Stimulated activated CD4-positive, alpha-beta T cell treated with anti-CD3 and anti-CD28 coated beads, Interleukin-1b, Interleukin-23, amount 100 ng/mL, for 24 hours (primary cell): ENCODE data around the gene AQP5.

Experiments
- DNase-seq, 4 experiments: peaks; one replicate each; pipeline ENCODE4 v3.0.0-alpha.2; 2020; ENCODE audit warnings: low read depth in 4 of 4, low spot score in 1 of 4

The AQP5 gene

DNA sequence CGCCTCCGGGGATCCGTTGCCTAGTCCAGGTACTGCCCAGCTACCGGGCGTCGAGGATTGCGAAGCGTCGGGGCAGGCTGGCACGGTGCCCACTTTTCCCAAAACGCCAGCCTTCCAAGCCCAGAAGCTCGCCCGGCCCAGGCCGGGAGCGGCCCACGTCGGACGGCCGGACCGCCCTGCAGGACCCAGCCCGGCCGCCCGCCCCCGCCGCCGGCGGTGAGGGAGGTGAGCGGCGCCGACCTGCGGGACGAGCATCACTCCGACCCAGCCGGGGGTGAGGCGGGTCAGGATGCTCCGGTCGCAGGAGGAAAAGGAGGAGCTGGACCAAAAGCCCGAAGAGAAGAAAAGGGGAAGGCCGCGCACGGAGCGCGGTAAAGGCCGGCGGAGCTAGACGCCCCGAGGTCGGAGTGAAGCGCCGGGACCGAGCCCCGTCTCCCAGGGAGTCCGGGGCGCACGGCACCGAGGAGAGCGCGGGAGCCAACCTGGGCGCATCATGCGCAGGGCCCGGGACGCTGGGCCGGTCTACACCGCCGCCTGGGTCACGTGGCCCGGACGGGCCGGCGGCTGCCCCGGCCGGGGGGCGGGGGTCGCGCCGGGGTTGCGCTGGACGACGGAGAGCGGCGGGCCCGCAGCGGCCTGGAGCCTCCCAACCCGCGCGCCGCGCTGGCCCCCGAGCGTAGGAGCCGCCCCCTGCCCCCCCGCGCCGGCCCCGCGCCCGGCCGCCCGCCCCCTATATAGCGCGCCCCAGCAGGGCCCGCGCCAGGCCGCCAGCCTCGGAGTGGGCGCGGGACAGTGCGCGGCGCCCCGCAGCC lies at the start of gene AQP5:
Gene AQP5, plus strand, starts transcription at position 762 of the 812 bp plus-strand sequence. CDS start 146 bp downstream, outside the sequence.
- no peak for DNase-seq

- no peak for DNase-seq
These were observed 49.1 kb upstream of the AQP5 start for GRCh38 chr12:49912345-49913255.

DNA sequence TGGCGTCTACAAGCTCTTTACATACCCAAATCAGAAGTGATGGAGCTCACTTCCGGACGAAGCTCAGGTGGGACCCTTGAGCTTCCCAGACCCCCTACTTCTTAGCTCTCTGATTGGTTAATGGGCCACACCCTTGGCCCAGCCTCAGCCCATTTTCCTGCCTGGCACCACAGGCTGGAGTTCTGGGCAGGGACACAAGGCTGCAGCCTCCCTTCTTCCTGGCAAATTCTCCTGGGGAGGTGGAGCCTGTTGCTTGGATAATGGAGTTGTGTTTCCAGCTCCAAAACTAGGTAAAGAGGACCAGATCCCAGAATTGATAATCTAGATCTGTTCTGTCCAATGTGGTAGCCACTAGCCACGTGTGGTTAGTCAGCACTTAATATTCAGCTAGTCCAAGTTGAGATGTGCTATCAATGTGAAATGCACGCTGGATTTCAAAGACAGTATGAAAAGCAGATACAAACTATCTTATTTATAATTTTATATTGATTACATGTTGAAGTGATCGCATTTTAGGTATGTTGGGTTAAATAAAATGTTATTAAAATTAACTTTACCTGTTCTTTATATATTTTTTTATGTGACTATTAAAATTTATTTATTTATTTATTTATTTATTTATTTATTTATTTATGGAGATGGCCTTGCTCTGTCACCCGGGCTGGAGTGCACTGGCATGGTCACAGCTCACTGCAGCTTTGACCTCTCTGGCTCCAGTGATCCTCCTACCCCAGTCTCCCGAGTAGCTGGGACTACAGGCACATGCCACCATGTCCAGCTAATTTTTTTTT lies 45.3 kb upstream of the AQP5 start:
- DNase-seq, result no peak

GRCh38 chr12:49917166-49917787 lies 44.4 kb upstream of the AQP5 start:
- DNase-seq, result no peak

GRCh38 chr12:49917788-49918173 lies 43.9 kb upstream of the AQP5 start:
- no peak for DNase-seq

GRCh38 chr12:49920241-49920914 lies 41.3 kb upstream of the AQP5 start:
- DNase-seq, result no peak

- DNase-seq, result no peak
These were observed 40.8 kb upstream of the AQP5 start for GRCh38 chr12:49920915-49921286.

GRCh38 chr12:49921299-49921698 lies 40.4 kb upstream of the AQP5 start:
- no peak for DNase-seq

- DNase-seq, result no peak
These were observed 39.7 kb upstream of the AQP5 start for GRCh38 chr12:49921936-49922335.

- no peak for DNase-seq
These were observed 39.2 kb upstream of the AQP5 start for GRCh38 chr12:49922349-49923034.

DNA sequence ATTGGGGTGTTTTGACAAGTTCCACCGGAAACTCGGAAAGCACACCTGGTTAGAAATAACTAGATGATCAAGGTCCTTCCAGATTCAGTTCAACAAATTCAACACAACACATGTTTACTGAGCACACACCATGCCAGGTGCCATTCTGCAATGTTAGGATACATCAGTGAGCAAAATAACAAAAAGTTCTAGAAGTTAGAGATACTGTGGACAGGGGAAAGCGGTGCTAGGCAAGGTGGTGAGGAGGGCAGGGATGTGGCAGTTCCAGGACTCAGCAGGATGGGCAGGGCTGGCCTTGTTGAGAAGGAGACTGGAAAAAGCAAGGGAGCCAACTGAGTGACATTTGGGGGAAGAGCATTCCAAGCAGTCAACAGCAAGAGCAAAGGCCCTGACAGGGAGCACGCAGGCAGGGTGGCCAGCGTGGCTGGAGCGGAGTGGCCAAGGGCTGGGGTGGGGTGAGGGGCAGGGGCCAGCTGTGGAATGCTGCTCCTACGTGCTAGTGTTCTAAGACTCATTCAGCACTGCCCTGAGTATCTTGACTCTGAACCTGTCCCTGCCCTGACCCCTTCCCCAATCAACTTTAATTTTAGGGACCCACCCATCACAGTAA lies 38.5 kb upstream of the AQP5 start:
- DNase-seq, result no peak

DNA sequence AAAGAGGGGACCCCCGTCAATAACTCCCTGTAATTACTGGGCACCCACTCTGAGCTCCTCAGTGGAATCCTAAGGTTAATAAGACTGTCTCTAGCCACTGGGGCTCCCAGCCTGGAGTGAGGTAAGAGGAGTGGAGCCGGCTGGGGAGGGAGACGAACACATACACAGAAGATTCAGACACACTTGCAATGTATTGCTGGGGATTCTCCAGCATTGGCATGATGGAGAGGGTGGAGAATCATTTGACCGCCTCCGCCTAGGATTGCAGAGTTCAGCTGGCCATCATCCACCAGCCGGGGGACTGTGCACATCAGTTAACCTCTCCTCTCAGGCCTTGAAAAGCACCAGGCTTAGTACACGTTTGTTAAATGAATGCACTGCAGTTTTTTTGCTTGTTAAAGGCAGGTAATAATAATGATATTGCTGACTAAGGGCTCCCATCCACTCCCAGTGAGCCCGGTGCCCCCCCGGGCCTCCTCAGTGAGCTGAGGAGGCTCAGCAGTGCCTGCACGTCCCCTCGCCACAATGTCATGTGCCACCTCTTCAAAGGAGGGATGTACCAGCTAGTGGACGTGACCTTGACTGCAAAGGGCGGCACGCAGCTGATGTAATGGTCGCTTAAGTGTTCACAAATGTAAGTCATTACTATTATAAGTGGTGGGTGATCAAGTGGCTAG lies 37.7 kb upstream of the AQP5 start:
- no peak for DNase-seq

- no peak for DNase-seq
These were observed 36.9 kb upstream of the AQP5 start for GRCh38 chr12:49924628-49925246.

GRCh38 chr12:49925433-49926204 lies 36.1 kb upstream of the AQP5 start:
- no peak for DNase-seq

GRCh38 chr12:49928471-49928870 lies 33.2 kb upstream of the AQP5 start:
- no peak for DNase-seq

DNA sequence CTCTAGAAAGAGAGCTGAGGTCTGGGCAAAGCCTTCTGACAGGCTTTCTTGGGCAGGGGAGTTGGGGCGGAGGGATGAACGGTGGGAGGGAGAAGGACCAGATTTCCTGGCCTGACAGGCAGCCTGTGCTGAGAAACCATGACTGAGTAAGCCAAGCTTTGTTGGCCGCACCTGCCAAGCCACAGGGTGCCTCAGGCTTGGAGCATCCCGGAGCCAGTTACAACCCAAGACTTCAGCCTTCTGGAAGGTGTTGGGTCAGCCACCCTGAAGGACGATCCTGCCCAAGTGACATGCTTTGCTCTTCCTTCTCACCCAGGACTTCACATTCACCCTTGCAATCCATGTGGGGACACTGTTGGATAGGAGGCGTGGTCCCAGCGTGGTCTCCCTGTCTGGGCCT lies 32.1 kb upstream of the AQP5 start:
- DNase-seq, result no peak

DNA sequence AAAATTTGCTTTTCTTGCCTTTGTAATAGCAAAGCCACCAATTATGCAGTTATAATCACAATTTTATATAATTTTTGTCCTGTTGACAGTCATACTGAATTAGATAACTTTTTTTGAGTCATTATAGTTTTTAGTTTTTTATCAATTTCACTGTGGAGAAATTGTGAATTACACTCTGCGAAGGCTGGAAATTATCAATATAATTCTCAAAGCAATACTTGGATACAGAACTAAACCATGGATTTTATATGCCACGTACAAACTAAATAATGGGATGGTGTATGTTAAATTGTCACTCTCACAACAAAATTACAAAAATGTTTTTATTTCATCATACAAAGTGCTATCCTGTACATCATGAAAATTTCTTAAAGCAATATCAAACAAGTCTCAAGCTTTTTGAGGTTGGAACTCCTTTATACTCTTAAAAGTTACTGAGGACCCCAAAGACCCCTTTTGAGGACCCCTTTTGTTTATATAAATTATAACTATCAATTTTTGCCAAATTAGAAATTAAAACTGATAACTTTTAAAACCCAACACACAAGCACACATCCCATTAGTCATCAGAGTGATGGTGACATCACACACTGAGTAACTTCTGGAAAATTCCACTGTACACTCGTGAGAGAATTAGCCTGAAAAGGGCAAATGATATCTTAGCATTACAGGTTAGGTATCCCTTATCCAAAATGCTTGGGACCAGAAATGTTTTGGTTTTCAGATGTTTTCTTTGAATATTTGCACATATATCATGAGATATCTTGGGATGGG lies 31.0 kb upstream of the AQP5 start:
- no peak for DNase-seq
